Endothelial cell of umbilical vein (primary cell): ENCODE results near the gene PHACTR2. TPM values are rescaled to one million over a fixed set of nuclear protein-coding genes. Genes with fewer than 3 reads are reported as not detected.

Experiments
- BruUV-seq: library from RNA; stranded (reverse); fragments of 400-500 nt; replicated peaks from 2 replicates; lab custom pipeline; 2021; lab: Mats Ljungman, UMichigan
- CTCF ChIA-PET: fragments of 300-600, 350-600 bp; sonication (Branson Sonifier 250); formaldehyde crosslinking; loops from one replicate; lab custom pipeline; 2021; ENCODE audit warnings: antibody characterized with exemption, inconsistent platforms; lab: Charles Lee
- POLR2A ChIA-PET: fragments of 300-600, 350-600 bp; sonication (Branson Sonifier 250); formaldehyde crosslinking; loops from one replicate; lab custom pipeline; 2021; ENCODE audit warnings: antibody characterized with exemption, inconsistent platforms; lab: Charles Lee
- DNase-seq: peaks from one replicate; pipeline ENCODE4 v3.0.0-alpha.2; 2011; ENCODE audit warnings: low read depth, low spot score
- FAIRE-seq: peaks from 2 replicates; lab custom pipeline; 2011; peaks lifted over from hg19 to GRCh38; lab: Jason Lieb, UNC
- H2AFZ ChIP-seq: 2 replicates; pipeline ENCODE4 v1.6.0; 2012; ENCODE audit warnings: low read depth, low read length, control low read depth, inconsistent platforms
- H3K27ac ChIP-seq: 2 replicates; pipeline ENCODE4 v1.5.1; 2011; ENCODE audit warnings: low read depth, mild to moderate bottlenecking, control low read depth, low read length, moderate library complexity; ENCODE audit not compliant: insufficient read depth
- H3K27me3 ChIP-seq, 2 experiments: 2 replicates each; pipeline versions ENCODE4 v1.6.0 to v1.6.1; 2011; ENCODE audit warnings: low read length in 2 of 2, mixed read lengths in 1 of 2; ENCODE audit not compliant: control insufficient read depth in 2 of 2, insufficient read depth in 2 of 2
- H3K36me3 ChIP-seq, 2 experiments: 2 replicates in 1 of 2; 3 replicates in 1 of 2; pipeline ENCODE4 v1.5.1; 2011; ENCODE audit warnings: low read length in 2 of 2, mild to moderate bottlenecking in 1 of 2, moderate library complexity in 1 of 2; ENCODE audit not compliant: control insufficient read depth in 2 of 2, insufficient read depth in 2 of 2; ENCODE audit errors: extremely low read depth in 1 of 2
- H3K4me1 ChIP-seq: 3 replicates; pipeline ENCODE4 v1.5.1; 2011; ENCODE audit warnings: mild to moderate bottlenecking, low read length; ENCODE audit not compliant: control insufficient read depth, insufficient read depth; ENCODE audit errors: extremely low read depth
- H3K4me2 ChIP-seq: 2 replicates; pipeline ENCODE4 v1.6.1; 2011; ENCODE audit warnings: low read length, control low read depth, mixed read lengths; ENCODE audit not compliant: insufficient read depth
- H3K4me3 ChIP-seq, 3 experiments: fragments of 200-600 bp in 1 of 3; sonication (generic), shearing (Covaris generic) in 1 of 3; replicated peaks in 1 of 3; 2 replicates each; pipeline ENCODE4 v1.5.1; 2011 to 2016; ENCODE audit warnings: control low read depth in 3 of 3, low read length in 3 of 3, mild to moderate bottlenecking in 2 of 3, inconsistent platforms in 1 of 3, low read depth in 1 of 3, moderate library complexity in 1 of 3; ENCODE audit not compliant: insufficient read depth in 1 of 3
- H3K79me2 ChIP-seq: 2 replicates; pipeline ENCODE4 v1.6.0; 2012; ENCODE audit warnings: low read length, inconsistent platforms; ENCODE audit not compliant: control insufficient read depth, insufficient read depth
- H3K9ac ChIP-seq: replicated peaks from 2 replicates; pipeline ENCODE3; 2011; ENCODE audit warnings: low read length, control low read depth; ENCODE audit not compliant: insufficient read depth; ENCODE audit errors: extremely low read depth
- H3K9me1 ChIP-seq: replicated peaks from 3 replicates; pipeline ENCODE4 v1.6.0; 2011; ENCODE audit warnings: mild to moderate bottlenecking, low read length; ENCODE audit not compliant: control insufficient read depth, insufficient read depth; ENCODE audit errors: extremely low read depth
- H3K9me3 ChIP-seq: replicated peaks from 2 replicates; pipeline ENCODE4 v1.5.1; 2012; ENCODE audit warnings: low read length, inconsistent platforms; ENCODE audit not compliant: control insufficient read depth, insufficient read depth
- H4K20me1 ChIP-seq: replicated peaks from 2 replicates; pipeline ENCODE3; 2011; ENCODE audit warnings: mild to moderate bottlenecking, low read length; ENCODE audit not compliant: control insufficient read depth, insufficient read depth; ENCODE audit errors: extremely low read depth
- CTCF ChIP-seq, 2 donors: IDR thresholded peaks; 1 replicate in 1 of 2; 2 replicates in 1 of 2; pipeline ENCODE4 v1.5.1; 2011; ENCODE audit warnings: low read length in 2 of 2, mild to moderate bottlenecking in 2 of 2, moderate library complexity in 2 of 2, control low read depth in 1 of 2, inconsistent platforms in 1 of 2, low read depth in 1 of 2; ENCODE audit not compliant: insufficient read depth in 1 of 2; ENCODE audit errors: extremely low read depth in 1 of 2
- EZH2 ChIP-seq: IDR thresholded peaks from 2 replicates; pipeline ENCODE4 v1.6.1; 2012; ENCODE audit warnings: borderline replicate concordance, low read depth, mild to moderate bottlenecking, moderate library complexity, low read length, inconsistent platforms; ENCODE audit not compliant: severe bottlenecking
- FOS ChIP-seq: IDR thresholded peaks from 2 replicates; pipeline ENCODE4 v1.6.1; 2011; ENCODE audit warnings: mild to moderate bottlenecking, low read length, moderate library complexity, borderline replicate concordance; ENCODE audit not compliant: insufficient read depth
- GATA2 ChIP-seq: IDR thresholded peaks from 2 replicates; pipeline ENCODE4 v1.7.0; 2011; ENCODE audit warnings: low read depth, mild to moderate bottlenecking, moderate library complexity, mixed read lengths, low read length; ENCODE audit not compliant: insufficient read length, insufficient read depth
- JUN ChIP-seq: IDR thresholded peaks from 2 replicates; pipeline ENCODE4 v1.6.1; 2011; ENCODE audit warnings: borderline replicate concordance, low read depth; ENCODE audit not compliant: insufficient read length, insufficient read depth
- MAX ChIP-seq: IDR thresholded peaks from 2 replicates; pipeline ENCODE4 v1.6.1; 2011; ENCODE audit not compliant: insufficient read depth, insufficient read length
- MYC ChIP-seq: IDR thresholded peaks from one replicate; pipeline ENCODE4 v1.6.1; 2011; ENCODE audit warnings: mild to moderate bottlenecking, low read depth, low read length
- POLR2A ChIP-seq: IDR thresholded peaks from 2 replicates; pipeline ENCODE4 v1.6.1; 2012; ENCODE audit warnings: low read depth, mild to moderate bottlenecking, control low read depth, low read length
- POLR2AphosphoS5 ChIP-seq: IDR thresholded peaks from 2 replicates; pipeline ENCODE4 v1.6.1; 2012; ENCODE audit warnings: low read depth, mild to moderate bottlenecking, control low read depth, low read length, moderate library complexity; ENCODE audit not compliant: insufficient read depth
- dilution Hi-C: fragments of 300-500 bp; cut with MboI; formaldehyde crosslinking; loops from one replicate; pipeline ENCODE4 v1.15.0; 2019; ENCODE audit warnings: low sequenced_read_pairs; ENCODE audit not compliant: extremely low pct_ligation_motif_present
- intact Hi-C: fragments of 100-400 bp; cut with micrococcal nuclease; formaldehyde crosslinking; loops from one replicate; pipeline ENCODE4 v1.10.0; 2022
- polyA plus RNA-seq, 4 experiments: library from polyadenylated mRNA; depleted of rRNA in 3 of 4; stranded (reverse) in 3 of 4; unstranded in 1 of 4; fragments of >200 nt; gene quantifications; 2 replicates each; pipeline versions ENCODE4 v1.2.1 to v1.2.3, GENCODE V29; 2011 to 2012; ENCODE audit warnings: missing spikeins in 1 of 4
- total RNA-seq: library from RNA; stranded (reverse); gene quantifications from 2 replicates; pipeline ENCODE4 v1.2.3, GENCODE V29; 2021

The PHACTR2 gene
- total and polyA plus RNA-seq, 2 donors (not counting 3 experiments of a cell fraction or from before 2014, with no cell fraction given), result 16.3 to 178 TPM

- H3K27ac ChIP-seq, result no peak overlapping the region
- no peak overlapping the region for H3K9ac ChIP-seq
- CTCF ChIA-PET, result interaction anchor here (0.7 kb wide), 1 partner anchor 137 kb away, joined by 3 read pairs; no protein-coding TSS in a partner anchor
- no peaks in the 10 kb centered on the region for H3K4me1 ChIP-seq
- H4K20me1 ChIP-seq, result peaks cover 8% of the 10 kb centered on the region
- FAIRE-seq, result no peak
- dilution Hi-C loops (no loop called here), intact Hi-C loops (no loop called here)
- no peak overlapping the region for H2AFZ ChIP-seq
- POLR2A ChIA-PET, result no interaction called here
- no peak for TF ChIP-seq GATA2
- TF ChIP-seq MAX, result no peak
- no peak for TF ChIP-seq FOS
- peaks cover 9% of the 10 kb centered on the region for H3K79me2 ChIP-seq
- no peaks in the 10 kb centered on the region for H3K9me3 ChIP-seq
- H3K4me2 ChIP-seq, result no peak overlapping the region
- no peaks in the 10 kb centered on the region for H3K27me3 ChIP-seq
- BruUV-seq, result no TSS peak
- DNase-seq, result no peak
- peaks cover 0 to 4% of the 10 kb centered on the region in 2 experiments for H3K36me3 ChIP-seq
- no peak overlapping the region for H3K4me3 ChIP-seq
- H3K9me1 ChIP-seq, result no peaks in the 10 kb centered on the region
These were observed 47.1 kb downstream of the PHACTR2 start for GRCh38 chr6:143724876-143725275.

GRCh38 chr6:143726015-143726647, 48.4 kb downstream of the PHACTR2 start:
- TF ChIP-seq POLR2A (no peak), MAX (no peak), GATA2 (no peak), EZH2 (no peak), POLR2AphosphoS5 (no peak), FOS (no peak), MYC (no peak), CTCF (IDR thresholded peaks at IDR 0.05; ENCODE audit: extremely low read depth in 1 of 2, insufficient read depth in 1 of 2, low read depth in 1 of 2, low read length in 2 of 2) (no peak), JUN (no peak)
- dilution Hi-C loops, result no loop called here
- DNase-seq, result no peak
- Histone ChIP-seq H3K4me1 (no peaks in the 10 kb centered on the region), H3K27me3 (no peaks in the 10 kb centered on the region), H3K27ac (no peak overlapping the region), H2AFZ (no peak overlapping the region), H4K20me1 (peaks cover 8% of the 10 kb centered on the region), H3K36me3 (no peaks in the 10 kb centered on the region), H3K9me1 (no peaks in the 10 kb centered on the region), H3K4me3 (no peak overlapping the region), H3K9me3 (no peaks in the 10 kb centered on the region), H3K79me2 (peaks cover 12% of the 10 kb centered on the region), H3K9ac (no peak overlapping the region), H3K4me2 (no peak overlapping the region)
- FAIRE-seq, result no peak
- intact Hi-C loops, result no loop called here
- POLR2A ChIA-PET, result no interaction called here
- CTCF ChIA-PET, result interaction anchor here (0.6 kb wide), 1 partner anchor 151 kb away, joined by 3 read pairs; no protein-coding TSS in a partner anchor
- no TSS peak for BruUV-seq
